Gastroesophageal sphincter (tissue), 3 donors: ENCODE data around the gene SLC39A12.

Experiments
- EP300 ChIP-seq: sonication (generic); formaldehyde crosslinking; IDR thresholded peaks from one replicate; pipeline ENCODE4 v1.6.1; 2017; ENCODE audit warnings: antibody characterized with exemption, mild to moderate bottlenecking
- POLR2A ChIP-seq, 2 donors: fragments of 450-650 bp; IDR thresholded peaks; one replicate each; pipeline ENCODE4 v1.6.1; 2017; ENCODE audit warnings: antibody characterized with exemption in 2 of 2, mild to moderate bottlenecking in 2 of 2, moderate library complexity in 1 of 2
- POLR2AphosphoS5 ChIP-seq: sonication (generic); formaldehyde crosslinking; IDR thresholded peaks from one replicate; pipeline ENCODE4 v1.6.1; 2017; ENCODE audit warnings: antibody characterized with exemption
- TF ChIP-seq, protein P1 (sequence below), 4 experiments: fragments of 200-600 bp in 2 of 4; fragments of 450-650 bp in 2 of 4; sonication (generic) in 1 of 4; IDR thresholded peaks; one replicate each; pipeline ENCODE4 v1.5.1; 2017 to 2019; ENCODE audit warnings: antibody characterized with exemption in 4 of 4, mild to moderate bottlenecking in 2 of 4, moderate library complexity in 2 of 4

DNA sequence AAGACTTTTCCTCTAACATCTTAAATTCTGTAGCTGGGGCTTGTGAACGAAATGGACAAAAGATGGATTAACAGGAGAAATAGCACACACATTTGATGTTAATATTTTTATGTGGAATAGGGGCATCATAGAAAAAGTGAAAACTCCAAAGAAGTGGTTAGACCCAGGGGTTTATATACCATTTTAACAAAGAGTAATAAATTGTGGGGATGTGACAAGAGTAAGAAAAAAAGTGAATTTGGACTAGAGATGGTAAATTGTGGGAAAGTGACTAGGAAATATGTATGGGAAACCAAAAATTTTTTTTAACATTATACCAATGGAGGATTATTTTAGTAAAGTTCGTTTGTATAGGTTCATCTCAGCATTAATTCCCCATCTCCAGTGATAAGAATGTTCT is 8.2 kb downstream of the SLC39A12 start:
- TF ChIP-seq POLR2A (IDR thresholded peaks at IDR 0.05) (no peak), EP300 (no peak), POLR2AphosphoS5 (no peak)
- TF ChIP-seq, protein P1, sequence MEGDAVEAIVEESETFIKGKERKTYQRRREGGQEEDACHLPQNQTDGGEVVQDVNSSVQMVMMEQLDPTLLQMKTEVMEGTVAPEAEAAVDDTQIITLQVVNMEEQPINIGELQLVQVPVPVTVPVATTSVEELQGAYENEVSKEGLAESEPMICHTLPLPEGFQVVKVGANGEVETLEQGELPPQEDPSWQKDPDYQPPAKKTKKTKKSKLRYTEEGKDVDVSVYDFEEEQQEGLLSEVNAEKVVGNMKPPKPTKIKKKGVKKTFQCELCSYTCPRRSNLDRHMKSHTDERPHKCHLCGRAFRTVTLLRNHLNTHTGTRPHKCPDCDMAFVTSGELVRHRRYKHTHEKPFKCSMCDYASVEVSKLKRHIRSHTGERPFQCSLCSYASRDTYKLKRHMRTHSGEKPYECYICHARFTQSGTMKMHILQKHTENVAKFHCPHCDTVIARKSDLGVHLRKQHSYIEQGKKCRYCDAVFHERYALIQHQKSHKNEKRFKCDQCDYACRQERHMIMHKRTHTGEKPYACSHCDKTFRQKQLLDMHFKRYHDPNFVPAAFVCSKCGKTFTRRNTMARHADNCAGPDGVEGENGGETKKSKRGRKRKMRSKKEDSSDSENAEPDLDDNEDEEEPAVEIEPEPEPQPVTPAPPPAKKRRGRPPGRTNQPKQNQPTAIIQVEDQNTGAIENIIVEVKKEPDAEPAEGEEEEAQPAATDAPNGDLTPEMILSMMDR (IDR thresholded peaks at IDR 0.05), result no peak
